GM18868 (cell line): ENCODE measurements around the gene KLK14.

ENCODE experiments used
- ATAC-seq: cut with Tn5 transposase; IDR thresholded peaks from one replicate; pipeline ENCODE4 v1.9.1; 2021; ENCODE audit warnings: mild to moderate bottlenecking, moderate library complexity; ENCODE audit not compliant: unreplicated experiment

The KLK14 gene

GRCh38 chr19:51055866-51056265 is 26.8 kb downstream of the KLK14 start:
- ATAC-seq, result no peak

- ATAC-seq, result no peak
Observed at GRCh38 chr19:51047031-51047335, 35.7 kb downstream of the KLK14 start.

DNA sequence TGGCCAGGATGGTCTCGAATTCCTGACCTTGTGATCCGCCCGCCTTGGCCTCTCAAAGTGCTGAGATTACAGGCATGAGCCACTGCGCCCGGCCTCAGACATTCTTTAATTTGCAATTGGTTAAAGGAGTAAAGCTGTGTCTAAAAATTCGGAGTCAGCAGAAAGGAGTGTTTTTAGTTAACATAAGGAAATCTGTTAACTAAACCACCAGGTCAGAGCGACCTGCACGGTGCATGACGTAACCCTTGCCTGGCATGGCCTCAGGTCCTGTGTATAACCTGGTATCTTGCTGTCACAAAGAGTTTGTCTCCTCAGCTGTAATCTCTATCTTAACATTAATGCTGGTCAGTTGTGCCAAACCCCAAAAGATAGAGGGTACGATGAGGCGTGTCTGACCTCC is 38.4 kb downstream of the KLK14 start:
- ATAC-seq, result no peak

DNA sequence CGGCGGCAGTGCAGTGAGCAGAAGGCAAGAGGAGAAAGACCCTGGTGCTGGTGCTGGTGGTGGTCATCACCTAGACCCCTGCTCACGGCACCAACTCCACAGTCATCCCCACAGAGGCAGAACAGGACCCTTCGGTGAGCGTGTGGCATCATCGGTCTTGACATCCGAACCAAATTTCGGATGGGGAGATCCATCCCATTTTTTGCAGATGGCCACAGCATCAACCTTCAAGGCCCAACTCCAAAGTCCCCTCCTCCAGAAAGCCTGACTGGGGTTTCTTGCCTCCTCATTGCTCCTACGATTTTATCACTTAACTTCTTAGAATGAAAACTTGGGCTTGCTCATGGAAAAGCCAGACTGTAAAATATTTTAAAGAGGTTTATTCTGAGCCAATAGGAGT is 39.2 kb downstream of the KLK14 start:
- no peak for ATAC-seq

DNA sequence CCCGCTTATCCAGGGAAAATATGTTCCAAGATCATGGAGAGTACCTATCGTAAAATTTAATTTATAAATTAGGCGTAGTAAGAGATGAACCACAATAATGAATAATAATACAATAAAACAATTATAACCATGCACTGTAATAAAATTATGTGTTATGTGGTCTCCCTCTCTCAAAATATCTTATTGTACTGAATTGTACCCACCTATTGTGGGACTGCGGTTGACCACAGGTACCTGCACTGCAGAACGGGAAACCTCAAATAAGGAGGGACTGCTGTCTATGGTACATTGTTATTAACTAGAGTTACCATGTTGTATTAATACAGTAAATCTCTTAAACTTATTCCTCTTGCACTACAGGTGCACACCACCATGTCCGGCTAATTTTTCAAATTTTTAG is 42.5 kb downstream of the KLK14 start:
- ATAC-seq, result no peak

- no peak for ATAC-seq
Observed at GRCh38 chr19:51036519-51036918, 46.2 kb downstream of the KLK14 start.

- ATAC-seq, result no peak
Observed at GRCh38 chr19:51034704-51035103, 48.0 kb downstream of the KLK14 start, which contains the start of gene KLK12. KLK12 (minus strand) TSS chr19:51035002; CDS start chr19:51034621, 381 bp downstream.

DNA sequence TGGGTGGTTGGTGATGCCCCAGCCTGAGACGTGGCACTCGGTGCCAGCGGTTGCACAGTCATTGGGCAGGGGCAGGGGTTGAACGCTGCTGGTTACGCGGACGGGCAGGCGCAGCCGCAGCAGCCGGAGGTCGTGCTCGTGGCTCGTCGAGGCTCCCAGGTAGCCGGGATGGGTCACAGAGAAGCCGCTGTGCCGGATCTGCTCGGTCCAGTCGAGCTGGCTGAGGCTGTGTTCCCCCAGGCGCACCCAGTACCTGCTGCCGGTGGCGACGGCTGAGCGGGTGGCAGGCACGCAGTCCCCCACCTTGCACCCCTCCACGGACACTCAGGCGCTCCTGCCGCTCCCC is 50.8 kb downstream of the KLK14 start:
- no peak for ATAC-seq

GRCh38 chr19:51031220-51031879 is 51.3 kb downstream of the KLK14 start:
- no peak for ATAC-seq

GRCh38 chr19:51030631-51031030 is 52.1 kb downstream of the KLK14 start:
- ATAC-seq, result no peak

DNA sequence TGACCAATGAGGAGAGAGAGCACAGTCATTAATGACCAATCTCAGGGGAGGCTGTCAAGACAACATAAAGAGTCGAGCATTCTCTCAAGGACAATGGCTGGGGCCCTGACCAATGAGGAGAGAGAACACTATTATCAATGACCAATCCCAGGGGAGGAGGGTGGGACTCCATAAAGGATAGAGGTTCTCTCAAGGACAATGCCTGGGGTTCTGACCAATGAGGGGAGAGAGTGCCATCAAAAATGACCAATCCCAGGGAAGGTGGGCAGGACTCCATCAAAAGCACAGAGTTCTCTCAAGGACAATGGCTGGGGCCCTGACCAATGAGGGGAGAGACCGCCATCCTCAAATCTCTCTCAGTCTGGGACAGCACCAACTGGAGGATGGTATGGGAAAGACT is 53.0 kb downstream of the KLK14 start:
- ATAC-seq, result no peak
